Effector CD4-positive, alpha-beta T cell (primary cell): Measurements from ENCODE around the gene WDCP.
"Not testable (repeated sequence)": the region's sequence is repeated elsewhere in the genome, so short reads cannot be mapped to it uniquely, and the experiment has no call there.

Experiments used
- DNase-seq: peaks from one replicate; pipeline ENCODE4 v3.0.0-alpha.2; 2020
- total RNA-seq: gene quantifications from one replicate; lab custom pipeline; 2026; lab: John Stamatoyannopoulos, UW

The WDCP gene, protein sequence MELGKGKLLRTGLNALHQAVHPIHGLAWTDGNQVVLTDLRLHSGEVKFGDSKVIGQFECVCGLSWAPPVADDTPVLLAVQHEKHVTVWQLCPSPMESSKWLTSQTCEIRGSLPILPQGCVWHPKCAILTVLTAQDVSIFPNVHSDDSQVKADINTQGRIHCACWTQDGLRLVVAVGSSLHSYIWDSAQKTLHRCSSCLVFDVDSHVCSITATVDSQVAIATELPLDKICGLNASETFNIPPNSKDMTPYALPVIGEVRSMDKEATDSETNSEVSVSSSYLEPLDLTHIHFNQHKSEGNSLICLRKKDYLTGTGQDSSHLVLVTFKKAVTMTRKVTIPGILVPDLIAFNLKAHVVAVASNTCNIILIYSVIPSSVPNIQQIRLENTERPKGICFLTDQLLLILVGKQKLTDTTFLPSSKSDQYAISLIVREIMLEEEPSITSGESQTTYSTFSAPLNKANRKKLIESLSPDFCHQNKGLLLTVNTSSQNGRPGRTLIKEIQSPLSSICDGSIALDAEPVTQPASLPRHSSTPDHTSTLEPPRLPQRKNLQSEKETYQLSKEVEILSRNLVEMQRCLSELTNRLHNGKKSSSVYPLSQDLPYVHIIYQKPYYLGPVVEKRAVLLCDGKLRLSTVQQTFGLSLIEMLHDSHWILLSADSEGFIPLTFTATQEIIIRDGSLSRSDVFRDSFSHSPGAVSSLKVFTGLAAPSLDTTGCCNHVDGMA
- 8.8 reads per million, percentile 29 among the genes with 10 or more reads in this experiment for total RNA-seq

DNA sequence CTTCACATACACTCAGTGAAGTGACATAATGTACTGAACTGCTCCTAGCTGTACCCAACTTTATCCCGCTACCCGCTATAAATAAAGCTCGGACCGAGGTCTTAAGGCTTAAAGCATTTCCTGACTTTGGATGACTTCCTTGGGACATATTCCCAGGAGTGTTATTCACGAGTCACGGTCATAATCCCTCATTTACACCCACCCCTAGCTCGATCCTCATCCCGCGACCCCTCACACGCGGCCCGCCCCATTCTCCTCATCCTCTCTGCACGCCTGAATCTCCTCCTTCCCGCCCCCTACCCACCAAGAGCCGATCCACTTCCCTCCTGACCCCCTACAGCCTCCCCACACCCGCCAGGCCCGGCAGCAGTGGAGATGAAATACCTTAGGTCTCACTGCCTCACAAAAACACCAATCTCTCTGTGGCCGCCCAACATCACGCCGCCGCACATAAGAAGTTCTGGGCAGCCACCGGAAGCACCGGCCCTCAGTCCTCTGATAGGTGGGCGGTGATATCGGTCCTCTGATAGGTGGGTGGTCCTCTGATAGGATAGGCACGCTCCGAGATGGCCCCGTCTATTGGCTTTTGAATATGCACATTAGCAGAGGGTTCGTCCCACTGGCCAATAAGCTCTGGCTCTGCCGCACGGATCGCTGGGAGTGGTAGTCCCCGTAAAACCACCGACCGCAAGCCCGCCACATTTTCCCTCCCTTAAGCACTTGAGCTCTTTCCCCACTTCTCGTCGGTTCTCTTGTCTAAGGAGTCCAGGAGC, at the start of gene WDCP:
Gene WDCP (minus strand): TSS at position 462 of the 773 bp plus-strand sequence. CDS start 7,897 bp downstream, outside the sequence.
- peak; percentile 91 for DNase-seq

DNA sequence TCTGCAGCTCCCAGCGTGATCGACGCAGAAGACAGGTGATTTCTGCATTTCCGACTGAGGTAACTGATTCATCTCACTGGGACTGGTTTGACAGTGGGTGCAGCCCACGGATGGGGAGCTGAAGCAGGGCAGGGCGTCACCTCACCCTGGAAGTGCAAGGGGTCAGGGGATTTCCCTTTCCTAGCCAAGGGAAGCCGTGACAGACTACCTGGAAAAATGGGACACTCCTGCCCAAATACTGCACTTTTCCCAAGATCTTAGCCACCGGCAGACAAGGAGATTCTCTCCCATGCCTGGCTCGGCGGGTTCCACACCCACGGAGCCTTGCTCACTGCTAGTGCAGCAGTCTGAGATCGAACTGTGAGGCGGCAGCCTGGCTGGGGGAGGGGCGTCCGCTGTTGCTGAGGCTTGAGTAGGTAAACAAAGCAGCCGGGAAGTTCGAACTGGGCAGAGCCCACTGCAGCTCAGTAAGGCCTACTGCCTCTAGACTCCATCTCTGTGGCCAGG, 48.0 kb upstream of the WDCP start:
- DNase-seq = not testable (repeated sequence)

DNA sequence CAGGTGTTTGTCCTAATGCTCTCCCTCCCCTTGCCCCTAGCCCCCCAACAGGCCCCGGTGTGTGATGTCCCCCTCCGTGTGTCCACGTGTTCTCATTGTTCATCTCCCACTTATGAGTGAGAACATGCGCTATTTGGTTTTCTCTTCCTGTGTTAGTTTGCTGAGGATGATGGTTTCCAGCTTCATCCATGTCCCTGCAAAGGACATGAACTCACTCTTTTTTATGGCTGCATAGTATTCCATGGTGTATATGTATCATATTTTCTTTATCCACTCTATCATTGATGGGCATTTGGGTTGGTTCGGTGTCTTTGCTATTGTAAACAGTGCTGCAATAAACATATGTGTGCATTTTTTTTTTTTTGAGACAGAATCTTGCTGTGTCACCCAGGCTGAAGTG, 46.1 kb upstream of the WDCP start:
- DNase-seq = not testable (repeated sequence)

DNA sequence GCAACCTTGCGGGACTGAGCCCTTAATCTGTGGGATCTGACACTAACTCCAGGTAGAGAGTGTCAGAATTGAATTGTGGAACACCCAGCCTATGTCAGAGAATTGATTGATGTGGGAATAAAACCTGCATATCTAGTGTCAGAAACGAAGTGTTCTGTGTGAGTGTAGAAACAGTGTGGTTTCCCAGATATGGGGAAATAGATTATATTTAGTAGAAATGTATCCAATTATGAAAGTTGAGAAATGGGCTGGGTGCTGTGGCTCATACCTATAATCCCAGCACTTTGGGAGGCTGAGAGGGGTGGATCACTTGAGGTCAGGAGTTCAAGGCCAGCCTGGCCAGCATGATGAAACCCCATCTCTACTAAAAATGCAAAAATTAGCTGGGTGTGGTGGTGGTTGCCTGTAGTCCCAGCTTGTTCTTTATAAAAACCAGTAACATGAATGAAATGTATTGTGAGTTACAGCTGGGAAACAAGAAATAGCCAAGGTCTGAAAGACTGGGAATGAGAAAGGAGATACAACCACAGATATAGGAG, 41.7 kb upstream of the WDCP start:
- no peak for DNase-seq

DNA sequence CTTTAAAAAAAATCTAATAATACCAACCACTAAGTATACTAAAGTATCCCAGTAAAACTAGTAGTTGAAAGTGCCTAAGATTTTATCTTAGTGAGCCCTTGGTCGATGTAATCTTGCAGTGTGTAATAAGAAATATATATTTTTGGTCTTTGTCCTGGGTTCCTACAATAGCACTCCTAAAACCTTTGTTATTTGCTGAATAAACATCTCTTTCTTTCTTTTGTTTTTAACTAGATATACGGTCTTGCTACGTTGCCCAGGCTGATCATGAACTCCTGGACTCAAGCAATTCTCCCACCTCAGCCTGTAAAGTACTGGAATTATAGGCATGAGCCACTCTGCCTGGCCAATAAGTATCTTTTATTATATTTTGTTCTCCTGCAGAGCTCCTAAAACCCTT, 39.8 kb upstream of the WDCP start:
- DNase-seq = no peak

DNA sequence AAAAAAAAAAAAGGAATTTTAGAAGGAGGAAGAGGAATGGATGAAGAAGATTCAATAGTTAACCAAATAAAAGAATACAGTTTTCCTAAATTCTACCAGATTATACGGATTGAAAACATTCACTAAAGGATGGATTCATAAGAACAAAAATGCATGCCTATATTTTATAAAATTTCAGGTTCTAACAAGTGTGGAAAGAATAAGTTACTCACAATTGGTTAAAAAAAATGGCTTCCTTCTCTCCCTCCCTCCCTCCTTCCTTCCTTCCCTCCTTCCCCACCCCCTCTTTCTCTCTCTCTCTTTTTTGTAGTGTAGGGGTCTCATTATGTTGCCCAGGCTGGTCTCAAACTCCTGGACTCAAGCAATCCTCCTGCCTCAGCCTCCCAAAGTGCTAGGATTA, 39.0 kb upstream of the WDCP start:
- DNase-seq = no peak

DNA sequence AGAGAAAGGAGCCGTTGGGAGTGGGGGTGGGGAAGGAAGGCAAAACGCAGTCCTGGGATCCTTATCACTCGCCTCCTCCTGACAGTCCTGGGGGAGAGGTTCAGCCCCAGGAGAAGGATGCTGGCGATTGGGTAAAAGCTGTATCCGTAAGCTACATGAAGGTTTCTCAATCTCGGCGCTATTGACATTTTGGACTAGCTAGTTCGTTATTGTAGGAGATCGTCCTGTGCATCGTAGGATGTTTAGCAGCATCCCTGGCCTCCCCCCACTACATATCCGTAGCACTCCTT, 38.0 kb upstream of the WDCP start:
- no peak for DNase-seq

DNA sequence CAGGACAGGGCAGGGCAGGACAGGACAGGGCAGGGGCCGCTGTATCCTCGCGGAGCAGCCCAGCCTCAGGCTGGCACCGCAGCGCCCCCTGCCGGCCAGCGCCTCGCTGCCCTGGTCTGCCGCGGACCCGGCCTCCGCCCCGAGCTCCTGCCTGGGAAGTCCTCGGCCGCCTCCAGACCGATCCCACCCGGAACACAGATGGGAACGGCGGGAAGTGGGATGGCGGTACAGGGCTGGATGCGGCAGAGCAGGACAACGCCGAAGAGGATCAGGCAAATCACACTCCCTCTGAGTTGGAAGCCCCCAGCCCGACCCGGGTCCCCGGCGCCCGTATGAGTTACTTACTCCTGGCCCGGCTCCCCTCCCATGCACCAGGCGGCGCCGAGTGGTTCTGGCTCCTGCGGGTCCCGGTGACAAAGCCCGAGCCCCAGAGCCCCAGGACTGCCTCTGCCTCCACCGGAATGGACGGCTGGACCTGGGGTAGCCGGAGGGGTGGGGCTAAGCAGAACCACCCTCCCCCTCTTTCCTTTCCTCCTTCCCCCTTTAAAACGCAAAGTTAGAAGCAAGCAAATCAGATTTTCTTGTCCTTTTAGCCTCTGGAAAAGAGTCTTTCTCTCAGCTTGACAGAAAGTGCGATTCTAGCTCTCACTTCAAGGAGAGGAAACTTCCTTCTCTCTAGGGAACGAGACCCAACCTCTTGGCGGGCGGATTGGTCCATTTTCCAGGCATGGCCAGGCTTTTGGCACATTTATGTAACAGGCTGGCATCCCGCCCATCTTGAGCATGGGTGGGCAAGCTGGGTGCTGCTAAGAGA, 37.4 kb upstream of the WDCP start, which contains the start of gene TP53I3:
Gene TP53I3 (minus strand): TSS at position 449 of the 814 bp plus-strand sequence. CDS start 508 bp downstream, outside the sequence.
- DNase-seq = peak; percentile 78

DNA sequence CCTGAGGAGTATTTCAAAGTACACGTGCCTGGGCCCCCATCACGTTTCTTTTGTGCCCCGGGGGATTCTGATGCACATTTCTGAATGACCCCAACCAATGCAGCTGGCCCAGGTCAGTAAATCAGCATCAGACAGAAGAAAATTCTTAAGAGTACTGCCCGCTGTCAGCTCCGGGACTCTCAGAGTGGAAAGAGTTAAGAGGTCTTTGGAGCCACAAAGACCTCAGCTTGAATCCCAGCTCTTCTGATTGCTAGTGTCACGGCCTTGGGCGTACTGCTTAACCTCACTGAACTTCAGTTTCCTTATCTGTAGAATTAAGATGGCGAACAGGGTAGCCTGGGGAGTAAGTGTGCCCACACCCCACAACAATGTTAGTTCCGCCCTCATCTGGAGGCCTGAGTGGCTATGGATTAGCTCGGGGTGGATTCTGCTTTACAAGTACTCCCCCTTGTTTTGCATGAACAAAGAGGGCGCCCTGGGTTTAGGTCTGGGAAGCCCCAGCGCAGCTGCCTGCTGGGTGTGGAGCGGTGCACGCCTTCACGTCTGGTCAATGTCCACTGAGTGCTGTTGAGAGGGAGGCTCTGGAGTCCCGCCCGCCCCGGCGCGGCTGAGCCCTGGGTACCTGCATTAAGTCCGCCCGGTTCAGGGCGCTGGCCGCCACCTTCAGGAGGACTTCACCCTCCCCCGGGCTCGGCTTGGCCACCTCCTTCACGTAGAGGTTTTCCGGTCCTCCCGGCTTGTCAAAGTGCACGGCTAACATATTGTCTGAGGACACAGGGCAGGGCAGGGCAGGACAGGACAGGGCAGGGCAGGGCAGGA, 36.6 kb upstream of the WDCP start:
- peak; percentile 21 for DNase-seq

DNA sequence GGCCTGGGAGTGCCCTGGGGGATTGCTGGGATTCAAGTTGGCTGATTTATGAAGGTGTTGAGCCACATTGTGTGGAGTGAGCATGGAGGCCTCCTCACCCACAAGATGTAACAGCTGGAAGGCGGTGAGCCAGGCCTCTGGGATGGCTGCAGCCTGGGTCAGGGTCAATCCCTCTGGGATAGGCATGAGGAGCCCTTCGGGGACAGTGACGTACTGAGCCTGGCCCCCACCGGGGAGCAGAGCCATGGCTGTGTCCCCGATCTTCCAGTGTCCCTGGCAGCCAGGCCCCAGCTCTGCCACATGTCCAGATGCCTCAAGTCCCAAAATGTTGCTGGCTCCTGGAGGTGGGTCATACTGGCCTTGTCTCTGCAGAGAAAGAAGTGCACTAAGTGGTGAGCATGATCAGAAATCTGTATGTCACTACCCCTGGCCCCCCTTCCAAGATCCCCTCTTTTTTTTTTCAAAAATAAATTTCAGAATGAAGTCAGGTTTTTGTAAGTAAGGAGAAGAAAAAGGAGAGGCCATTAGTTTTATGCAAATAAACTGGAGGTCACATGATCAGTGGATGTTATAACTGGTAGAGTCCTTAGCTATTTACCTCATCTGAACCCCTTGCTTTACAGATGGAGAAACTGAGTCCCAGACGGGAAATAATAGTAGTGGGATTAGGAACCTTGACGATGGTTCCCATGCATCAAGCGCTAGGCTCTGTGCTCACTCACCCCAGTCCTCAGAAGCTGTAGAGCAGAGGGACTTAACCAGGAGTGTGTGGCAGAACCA, 35.8 kb upstream of the WDCP start:
- DNase-seq = no peak

DNA sequence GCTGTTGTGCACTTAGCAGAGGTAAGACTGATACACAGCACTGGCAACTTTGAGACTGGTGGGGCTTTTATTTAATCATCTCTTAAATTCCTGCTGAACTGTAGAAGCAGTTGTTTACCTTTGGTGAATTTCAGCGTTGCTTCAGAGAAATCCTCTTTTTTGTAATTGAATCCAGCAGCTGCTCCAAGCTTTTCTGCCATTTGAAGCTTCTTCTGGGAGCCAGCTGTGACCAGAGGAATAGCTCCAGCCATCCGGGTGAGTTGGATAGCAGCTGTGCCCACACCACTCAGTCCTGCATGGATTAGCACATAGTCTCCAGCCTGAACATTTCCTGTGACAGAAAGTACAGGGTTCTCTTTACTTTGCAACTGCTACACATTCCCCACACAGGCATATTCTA, 33.5 kb upstream of the WDCP start:
- no peak for DNase-seq

DNA sequence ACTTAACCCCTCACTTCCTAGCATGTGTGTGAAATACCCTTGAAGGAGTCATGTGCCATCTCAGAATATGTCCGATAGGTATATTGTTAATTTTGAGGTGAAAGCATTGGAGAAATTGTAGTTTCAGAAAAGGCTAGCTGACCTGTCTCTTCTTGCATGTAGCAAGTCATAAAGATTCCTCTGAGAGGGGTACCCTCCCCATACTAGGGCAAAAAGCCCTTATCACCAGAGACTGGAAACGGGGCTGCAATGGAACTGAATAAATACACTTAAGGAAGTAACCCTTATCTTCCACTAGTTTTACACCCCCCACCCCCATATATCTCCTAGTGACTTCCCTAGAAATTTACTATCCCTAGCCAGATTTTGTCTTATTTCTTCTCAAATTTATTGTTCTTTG, 30.7 kb upstream of the WDCP start:
- DNase-seq = no peak

DNA sequence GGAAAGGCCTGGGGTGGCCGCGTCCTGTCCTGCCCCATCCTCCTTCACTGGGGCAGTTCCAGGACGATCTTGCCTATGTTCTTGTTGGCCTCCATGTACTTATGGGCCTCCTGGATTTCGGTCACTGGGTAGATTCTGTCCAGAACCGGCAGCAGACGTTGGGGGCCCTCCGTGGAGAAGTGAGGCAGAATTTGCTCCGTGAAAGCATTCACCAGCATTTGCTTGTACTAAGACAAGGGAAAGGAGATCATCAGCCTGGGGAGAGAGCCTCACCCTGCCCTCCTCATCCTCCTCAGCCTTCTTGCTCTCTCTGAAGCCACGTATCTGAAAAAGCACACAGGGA, 30.3 kb upstream of the WDCP start:
- DNase-seq = no peak

DNA sequence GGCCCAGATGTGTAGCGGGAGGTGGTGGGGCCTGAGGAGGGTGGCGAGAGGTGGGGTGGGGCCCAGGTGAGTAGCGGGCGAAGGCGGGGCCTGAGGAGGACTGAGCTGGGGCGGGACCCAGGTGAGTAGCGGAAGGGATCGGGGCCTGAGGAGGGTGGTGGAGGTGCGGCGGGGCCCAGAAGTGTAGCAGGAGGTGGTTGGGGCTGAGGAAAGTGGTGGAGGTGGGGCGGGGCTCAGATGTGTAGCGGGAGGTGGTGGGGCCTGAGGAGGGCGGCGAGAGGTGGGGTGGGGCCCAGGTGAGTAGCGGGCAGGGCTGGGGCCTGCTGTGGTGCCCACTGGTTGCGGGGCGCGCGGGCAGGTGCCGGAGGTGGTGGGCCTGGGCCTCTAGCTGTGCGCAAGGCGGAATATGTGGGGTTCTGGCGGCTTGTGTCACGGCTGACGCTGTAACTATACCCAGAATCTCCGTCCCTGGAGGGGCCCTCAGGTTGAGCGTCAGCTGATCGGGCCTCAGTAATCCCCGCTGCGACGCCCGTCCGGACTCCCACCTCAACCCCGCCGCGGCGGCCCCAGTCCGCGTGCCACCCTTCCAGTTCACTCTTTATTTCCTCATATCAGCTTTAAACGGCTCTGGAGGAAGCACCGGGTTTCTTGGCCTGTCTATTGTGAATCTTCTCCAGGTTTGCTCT, 29.8 kb upstream of the WDCP start:
- no peak for DNase-seq

DNA sequence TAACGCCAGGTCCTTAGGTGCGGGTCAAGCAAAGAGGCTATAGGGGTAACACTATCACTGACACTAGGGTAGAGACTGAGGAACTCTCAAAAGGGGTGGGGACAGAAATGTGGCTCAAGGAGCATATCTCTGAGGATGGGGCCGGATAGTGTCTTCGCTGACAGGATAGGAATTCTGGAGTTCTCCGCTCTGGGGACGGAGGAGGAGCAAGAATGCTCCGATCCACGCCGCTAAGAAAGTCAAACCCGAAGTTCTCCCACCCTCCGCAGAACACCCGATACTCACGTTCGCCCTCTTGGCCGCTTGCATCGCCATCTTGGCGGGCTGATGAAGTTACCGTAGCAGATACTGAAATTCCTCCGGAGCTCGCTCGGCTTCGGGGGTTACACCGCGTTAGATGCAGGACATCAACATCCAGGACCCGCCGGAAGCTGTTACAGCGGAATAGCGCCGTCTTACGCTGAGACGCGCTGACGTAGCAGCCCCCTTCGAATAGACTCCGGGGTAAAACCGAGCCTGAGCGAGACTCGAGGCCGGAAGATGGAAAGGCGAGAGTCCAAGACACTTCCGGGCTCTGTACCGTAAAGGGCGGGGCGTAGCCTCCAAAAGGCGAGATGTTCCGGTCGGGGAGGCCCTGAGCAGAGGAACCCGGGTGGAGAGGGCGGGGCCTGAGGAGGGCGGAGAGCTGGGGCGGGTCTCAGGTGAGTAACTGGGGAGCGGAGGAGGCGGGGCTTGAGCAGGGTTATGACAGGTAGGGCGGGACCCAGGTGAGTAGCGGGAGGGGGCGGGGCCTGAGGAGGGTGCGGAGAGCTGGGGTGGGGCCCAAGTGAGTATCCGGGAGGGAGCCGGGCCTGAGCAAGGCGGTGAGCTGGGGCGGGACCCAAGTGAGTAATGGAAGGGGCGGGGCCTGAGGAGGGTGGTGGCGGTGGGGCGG, 29.0 kb upstream of the WDCP start, which contains the start of gene SF3B6:
Gene SF3B6 (minus strand): TSS at position 412 of the 934 bp plus-strand sequence. CDS start 97 bp downstream, at position 315.
- peak; percentile 99 for DNase-seq

DNA sequence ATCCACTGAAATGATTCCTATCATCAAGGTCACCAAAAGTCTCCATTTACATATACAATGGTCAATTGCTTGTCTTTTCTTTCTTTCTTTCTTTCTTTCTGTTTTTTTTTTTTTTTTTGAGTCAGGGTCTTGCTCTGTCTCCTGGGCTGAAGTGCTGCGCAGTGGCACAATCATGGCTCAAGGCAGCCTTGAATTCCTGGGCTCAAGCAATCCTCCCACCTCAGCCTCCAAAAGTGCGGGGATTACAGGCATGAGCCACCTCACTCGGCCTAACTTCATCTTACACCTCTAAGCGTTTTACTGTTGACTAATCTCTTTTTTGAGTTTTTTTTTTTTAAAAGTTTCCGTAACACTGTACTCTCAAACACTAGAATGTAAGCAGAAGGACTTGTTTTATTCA, 28.1 kb upstream of the WDCP start:
- no peak for DNase-seq

DNA sequence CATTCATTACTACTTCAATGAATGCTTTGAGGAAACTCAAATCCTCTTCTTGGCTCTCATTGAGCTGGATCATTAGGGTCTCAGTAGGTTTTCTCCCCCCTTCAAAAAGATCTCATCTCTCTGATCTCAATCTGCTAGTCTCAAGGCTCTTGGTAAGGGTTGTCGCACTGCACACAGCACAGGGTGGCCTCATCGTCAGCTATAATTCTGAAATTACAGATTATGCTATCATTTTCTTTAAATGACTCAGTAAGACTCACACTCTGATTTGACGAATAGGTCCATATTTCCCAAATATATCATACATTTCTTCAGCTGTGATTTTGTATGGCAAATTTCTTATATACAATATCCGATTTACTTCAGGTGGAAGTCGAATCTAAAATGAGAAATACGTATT, 26.6 kb upstream of the WDCP start:
- no peak for DNase-seq

DNA sequence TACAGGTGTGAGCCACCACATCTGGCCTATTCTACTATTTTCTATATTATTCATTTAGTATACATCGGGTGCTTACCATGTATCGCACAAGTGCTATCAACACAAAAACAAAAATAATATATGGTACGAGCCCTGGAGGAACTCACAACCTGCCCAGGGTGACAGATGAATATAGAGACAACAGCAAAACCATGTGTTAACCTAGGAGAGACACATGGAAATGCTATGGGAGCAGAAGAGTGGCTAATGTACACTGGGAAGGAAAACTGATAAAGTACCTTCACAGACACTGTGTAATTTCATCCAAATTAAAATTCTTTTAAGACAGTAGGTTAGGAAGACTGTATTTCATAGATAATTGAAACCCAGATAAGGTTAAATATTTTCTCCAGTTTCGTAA, 25.1 kb upstream of the WDCP start:
- no peak for DNase-seq
